Hepatocyte (in vitro differentiated cells): Measurements from ENCODE around the gene ELL2.

Experiments
- EZH2 ChIP-seq: fragments of 200-600 bp; sonication (generic); IDR thresholded peaks from 2 replicates; pipeline ENCODE4 v1.6.1; 2016; ENCODE audit warnings: antibody characterized with exemption, mild to moderate bottlenecking, borderline replicate concordance
- TF ChIP-seq, protein P1 (sequence below): fragments of 200-600 bp; sonication (generic); IDR thresholded peaks from 2 replicates; pipeline ENCODE4 v1.5.1; 2016; ENCODE audit warnings: antibody characterized with exemption, mild to moderate bottlenecking; ENCODE audit not compliant: poor library complexity

DNA sequence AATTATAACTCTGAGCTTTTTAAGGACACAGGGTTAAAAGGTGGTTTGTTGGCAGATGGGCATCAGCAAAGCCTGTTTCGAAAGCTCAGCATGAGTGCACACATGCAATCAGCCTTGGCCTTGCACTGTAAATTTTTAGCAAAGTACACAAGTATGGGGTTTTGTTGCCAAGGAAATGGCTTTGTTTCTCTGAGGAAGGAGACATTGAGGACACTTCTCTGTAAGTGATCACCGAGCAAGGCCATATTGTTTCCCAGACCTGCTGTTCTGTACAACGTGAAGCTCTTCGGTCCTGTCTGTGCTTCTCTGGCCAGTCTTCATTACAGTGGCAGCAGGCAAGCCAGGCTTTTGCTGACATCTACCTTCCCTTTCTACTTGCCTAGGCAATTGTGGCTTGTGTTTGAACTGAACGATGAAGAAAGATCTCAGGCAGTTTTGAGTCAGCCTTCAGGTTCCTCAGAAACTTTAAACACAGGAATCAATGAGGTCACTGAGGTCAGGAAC lies 111.2 kb downstream of the ELL2 start:
- TF ChIP-seq, protein P1, sequence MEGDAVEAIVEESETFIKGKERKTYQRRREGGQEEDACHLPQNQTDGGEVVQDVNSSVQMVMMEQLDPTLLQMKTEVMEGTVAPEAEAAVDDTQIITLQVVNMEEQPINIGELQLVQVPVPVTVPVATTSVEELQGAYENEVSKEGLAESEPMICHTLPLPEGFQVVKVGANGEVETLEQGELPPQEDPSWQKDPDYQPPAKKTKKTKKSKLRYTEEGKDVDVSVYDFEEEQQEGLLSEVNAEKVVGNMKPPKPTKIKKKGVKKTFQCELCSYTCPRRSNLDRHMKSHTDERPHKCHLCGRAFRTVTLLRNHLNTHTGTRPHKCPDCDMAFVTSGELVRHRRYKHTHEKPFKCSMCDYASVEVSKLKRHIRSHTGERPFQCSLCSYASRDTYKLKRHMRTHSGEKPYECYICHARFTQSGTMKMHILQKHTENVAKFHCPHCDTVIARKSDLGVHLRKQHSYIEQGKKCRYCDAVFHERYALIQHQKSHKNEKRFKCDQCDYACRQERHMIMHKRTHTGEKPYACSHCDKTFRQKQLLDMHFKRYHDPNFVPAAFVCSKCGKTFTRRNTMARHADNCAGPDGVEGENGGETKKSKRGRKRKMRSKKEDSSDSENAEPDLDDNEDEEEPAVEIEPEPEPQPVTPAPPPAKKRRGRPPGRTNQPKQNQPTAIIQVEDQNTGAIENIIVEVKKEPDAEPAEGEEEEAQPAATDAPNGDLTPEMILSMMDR, result no peak
- TF ChIP-seq EZH2, result no peak
